Activated CD4-positive, alpha-beta T cell treated with anti-CD3 and anti-CD28 coated beads, Interleukin-2, amount 10 ng/mL, durations not matched to agents 7 days and 5 days (primary cell): ENCODE measurements around the gene CCDC158. TPM values are rescaled to one million over a fixed set of nuclear protein-coding genes. Genes with fewer than 3 reads are reported as not detected.

Experiments
- CTCF ChIA-PET: fragments of 350-600 bp; sonication (Branson Sonifier 250); formaldehyde crosslinking; loops from one replicate; lab custom pipeline; 2021; ENCODE audit warnings: antibody characterized with exemption; lab: Charles Lee
- POLR2A ChIA-PET: fragments of 350-600 bp; sonication (Branson Sonifier 250); formaldehyde crosslinking; loops from one replicate; lab custom pipeline; 2021; ENCODE audit warnings: antibody characterized with exemption; lab: Charles Lee
- DNase-seq: peaks from one replicate; pipeline ENCODE4 v3.0.0-alpha.2; 2020
- H3K27ac Mint-ChIP-seq: one replicate; pipeline ENCODE4 v1.8.0; 2021; ENCODE audit warnings: mild to moderate bottlenecking, moderate library complexity, mixed read lengths
- H3K27me3 Mint-ChIP-seq: one replicate; pipeline ENCODE4 v1.8.0; 2021; ENCODE audit warnings: mixed read lengths
- H3K36me3 Mint-ChIP-seq: one replicate; pipeline ENCODE4 v1.8.0; 2021; ENCODE audit warnings: low read depth, mixed read lengths
- H3K4me1 Mint-ChIP-seq: one replicate; pipeline ENCODE4 v1.8.0; 2021; ENCODE audit warnings: mixed read lengths
- H3K4me3 Mint-ChIP-seq: one replicate; pipeline ENCODE4 v1.8.0; 2021; ENCODE audit warnings: mild to moderate bottlenecking, moderate library complexity, mixed read lengths
- H3K9me3 Mint-ChIP-seq: one replicate; pipeline ENCODE4 v1.8.0; 2021; ENCODE audit warnings: mixed read lengths
- total RNA-seq, 2 experiments: library from RNA; stranded (reverse); gene quantifications; one replicate each; pipeline ENCODE4 v1.2.3, GENCODE V29; 2021

Gene CCDC158
- total RNA-seq, 2 experiments from 2014 or later: not detected

DNA sequence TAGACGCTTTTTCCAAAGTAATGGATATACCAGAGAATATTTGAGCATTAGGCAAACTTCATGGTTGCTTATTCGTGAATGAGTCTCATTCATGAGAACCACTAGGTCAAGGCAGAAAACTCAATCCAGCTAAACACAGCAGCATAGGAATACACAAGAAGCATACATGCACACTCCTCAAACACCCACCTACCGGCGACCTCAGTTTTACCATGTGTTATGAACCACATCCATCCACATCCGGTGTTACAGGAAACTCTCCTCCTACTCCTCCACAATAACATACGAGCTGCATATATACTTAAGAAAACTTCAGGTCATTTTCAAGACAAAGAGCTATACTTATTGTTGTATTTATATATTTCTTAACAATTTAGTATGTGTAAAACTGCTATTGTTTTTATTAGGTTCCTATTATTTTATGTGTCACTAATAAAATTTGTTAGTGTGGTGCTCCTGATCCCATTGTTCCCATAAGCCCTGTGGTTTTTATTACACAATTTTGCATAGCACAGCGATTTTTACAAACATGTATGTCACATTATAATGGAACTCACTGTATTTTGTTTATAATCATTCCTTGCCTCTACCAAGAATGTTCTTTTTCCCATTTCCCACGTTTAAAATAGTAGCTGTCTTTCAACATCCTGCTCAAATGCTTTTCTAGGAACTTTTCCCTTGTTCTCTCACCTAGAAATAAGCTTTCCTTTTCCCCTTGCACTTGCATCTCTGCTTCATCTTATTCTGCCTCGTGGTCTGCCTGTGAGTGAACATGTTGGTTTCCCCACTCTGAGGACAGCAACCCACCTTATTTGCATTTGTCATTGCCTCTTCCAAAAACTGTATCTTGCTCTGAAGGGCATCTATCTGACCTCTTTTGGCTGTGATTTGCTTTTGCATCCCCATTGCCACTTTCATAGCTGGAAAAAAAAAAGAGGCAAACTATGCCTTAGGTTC is 66.1 kb downstream of the CCDC158 start:
- peaks cover 25% of the 10 kb centered on the region for H3K9me3 Mint-ChIP-seq
- peaks cover 10% of the 10 kb centered on the region for H3K27me3 Mint-ChIP-seq
- POLR2A ChIA-PET: no interaction called here
- DNase-seq: peak; percentile 35
- CTCF ChIA-PET: interaction anchor here (0.6 to 1.1 kb wide), 4 partner anchors 39 to 104 kb away, joined by 3 read pairs; no protein-coding TSS in a partner anchor
- H3K36me3 Mint-ChIP-seq: no peaks in the 10 kb centered on the region
- H3K27ac Mint-ChIP-seq: no peak overlapping the region
- peaks cover 11% of the 10 kb centered on the region for H3K4me1 Mint-ChIP-seq
- no peak overlapping the region for H3K4me3 Mint-ChIP-seq

DNA sequence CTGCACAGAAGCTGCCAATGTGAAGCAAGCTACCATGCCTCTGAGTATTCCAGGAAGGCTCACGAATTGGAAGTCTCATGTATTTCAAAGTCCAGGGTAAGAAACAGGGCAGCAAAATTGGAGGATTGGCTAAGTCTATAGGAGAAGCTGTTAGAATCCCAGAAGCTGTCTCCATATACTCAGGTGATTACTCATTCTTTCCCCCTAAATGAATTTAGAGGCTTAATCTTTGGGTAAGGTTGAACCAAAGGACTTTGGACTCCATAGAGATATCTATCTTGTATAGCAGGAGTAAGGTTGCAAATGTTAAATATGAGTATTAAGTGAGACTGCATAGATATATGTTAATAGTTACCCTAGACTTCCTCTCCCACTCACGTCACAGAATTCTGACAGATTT is 78.1 kb downstream of the CCDC158 start:
- H3K9me3 Mint-ChIP-seq: peaks cover 4% of the 10 kb centered on the region
- H3K27ac Mint-ChIP-seq: no peak overlapping the region
- no peaks in the 10 kb centered on the region for H3K36me3 Mint-ChIP-seq
- no peak for DNase-seq
- POLR2A ChIA-PET: interaction anchor here (0.8 kb wide), 1 partner anchor 8 kb away, joined by 3 read pairs; no protein-coding TSS in a partner anchor
- no peak overlapping the region for H3K4me3 Mint-ChIP-seq
- no peaks in the 10 kb centered on the region for H3K4me1 Mint-ChIP-seq
- CTCF ChIA-PET: interaction anchor here (1.6 kb wide), 1 partner anchor 125 kb away, joined by 3 read pairs; no protein-coding TSS in a partner anchor
- H3K27me3 Mint-ChIP-seq: no peaks in the 10 kb centered on the region

DNA sequence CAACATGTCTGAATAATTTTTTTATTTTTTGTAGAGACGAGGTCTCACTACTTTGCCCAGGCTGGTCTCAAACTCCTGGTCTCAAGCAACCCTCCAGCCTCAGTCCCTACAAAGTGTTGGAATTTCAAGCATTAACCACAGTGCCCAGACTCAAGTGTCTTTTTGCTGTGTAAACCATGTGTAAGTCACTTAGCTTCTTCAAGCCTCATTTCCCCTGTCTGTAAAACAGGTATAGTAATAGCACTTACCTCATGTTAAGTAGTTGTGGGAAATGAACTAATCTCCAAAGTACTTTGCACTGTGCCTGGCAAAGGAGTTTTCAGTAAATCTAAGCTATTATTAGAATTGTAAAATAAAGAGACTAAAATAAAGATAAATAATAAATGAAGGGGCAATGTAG is 78.8 kb downstream of the CCDC158 start:
- Mint-ChIP-seq H3K27me3 (no peaks in the 10 kb centered on the region), H3K27ac (no peak overlapping the region), H3K36me3 (no peaks in the 10 kb centered on the region), H3K4me1 (no peaks in the 10 kb centered on the region), H3K9me3 (no peaks in the 10 kb centered on the region), H3K4me3 (no peak overlapping the region)
- no peak for DNase-seq
- ChIA-PET CTCF (no interaction called here), POLR2A (no interaction called here)

DNA sequence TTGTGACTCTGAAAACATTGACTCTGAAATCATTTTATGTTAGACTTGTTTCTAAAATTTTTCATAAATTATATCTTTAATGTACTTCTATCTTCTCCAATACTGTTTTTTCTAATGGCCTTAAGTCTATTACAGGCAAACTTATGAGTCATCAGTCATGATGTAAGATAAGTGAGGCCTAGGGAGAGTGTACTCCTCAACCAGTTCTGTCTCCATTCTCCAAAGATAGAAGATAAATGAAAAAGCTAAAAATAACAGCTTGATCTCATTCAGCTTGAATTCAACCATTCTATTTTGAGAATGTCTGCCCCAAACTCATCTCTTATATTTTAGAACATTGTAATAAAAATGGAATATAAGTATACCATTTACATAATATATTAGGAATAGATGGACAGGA is 79.9 kb downstream of the CCDC158 start:
- ChIA-PET CTCF (no interaction called here), POLR2A (no interaction called here)
- Mint-ChIP-seq H3K9me3 (no peaks in the 10 kb centered on the region), H3K27ac (no peak overlapping the region), H3K4me1 (no peaks in the 10 kb centered on the region), H3K36me3 (no peaks in the 10 kb centered on the region), H3K27me3 (peaks cover 2% of the 10 kb centered on the region), H3K4me3 (no peak overlapping the region)
- no peak for DNase-seq

GRCh38 chr4:76339364-76339763 is 81.6 kb downstream of the CCDC158 start:
- Mint-ChIP-seq H3K27ac (no peak overlapping the region), H3K9me3 (no peaks in the 10 kb centered on the region), H3K36me3 (no peaks in the 10 kb centered on the region), H3K4me1 (no peaks in the 10 kb centered on the region), H3K4me3 (no peak overlapping the region), H3K27me3 (peaks cover 4% of the 10 kb centered on the region)
- POLR2A ChIA-PET: no interaction called here
- no peak for DNase-seq
- CTCF ChIA-PET: no interaction called here

DNA sequence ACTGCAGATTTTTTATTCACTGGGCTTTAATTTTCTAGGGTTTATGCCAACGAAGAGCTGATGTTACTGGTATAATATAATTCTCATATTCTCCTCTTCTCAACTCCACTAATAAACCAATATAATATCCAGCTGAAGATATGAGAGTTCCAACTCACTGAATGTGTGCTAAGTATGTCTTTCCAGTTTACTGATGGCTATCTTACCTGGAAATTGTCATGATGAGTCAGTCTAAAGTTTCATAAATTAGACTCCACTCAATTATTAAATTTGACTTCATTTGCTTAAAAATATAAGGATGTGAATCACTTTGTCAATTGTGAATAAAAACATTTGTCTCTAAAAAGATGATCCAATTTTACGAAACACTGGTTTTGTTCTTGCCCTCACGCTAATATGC is 86.1 kb downstream of the CCDC158 start:
- no peak for DNase-seq
- no peaks in the 10 kb centered on the region for H3K9me3 Mint-ChIP-seq
- no peak overlapping the region for H3K27ac Mint-ChIP-seq
- H3K4me1 Mint-ChIP-seq: no peaks in the 10 kb centered on the region
- peaks cover 11% of the 10 kb centered on the region for H3K27me3 Mint-ChIP-seq
- ChIA-PET POLR2A (interaction anchor here (1.0 kb wide), 1 partner anchor 8 kb away, joined by 3 read pairs; no protein-coding TSS in a partner anchor), CTCF (no interaction called here)
- no peaks in the 10 kb centered on the region for H3K36me3 Mint-ChIP-seq
- no peak overlapping the region for H3K4me3 Mint-ChIP-seq

DNA sequence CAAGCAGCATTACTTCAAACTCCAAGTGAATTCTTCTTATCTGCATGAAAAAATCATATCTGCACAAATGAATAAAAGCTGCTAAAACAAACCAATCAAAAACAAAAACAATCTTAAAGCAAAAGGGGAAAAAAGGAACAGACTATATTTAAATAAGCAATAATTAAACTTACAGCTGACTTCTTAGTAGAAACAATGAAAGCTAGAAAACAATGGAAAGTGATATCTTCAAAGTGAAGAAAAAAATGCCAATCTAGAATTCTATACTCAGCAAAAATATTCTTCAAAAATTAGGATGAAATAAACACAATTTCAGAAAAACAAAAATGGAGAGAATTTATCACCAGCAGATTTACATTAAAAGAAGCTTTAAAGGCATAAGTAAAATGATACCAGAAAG is 94.4 kb downstream of the CCDC158 start:
- Mint-ChIP-seq H3K36me3 (peaks cover 4% of the 10 kb centered on the region), H3K4me1 (no peaks in the 10 kb centered on the region), H3K27ac (no peak overlapping the region), H3K4me3 (no peak overlapping the region), H3K27me3 (peaks cover 10% of the 10 kb centered on the region), H3K9me3 (peaks cover 23% of the 10 kb centered on the region)
- DNase-seq: no peak
- ChIA-PET CTCF (interaction anchor here (1.3 to 2.3 kb wide), 2 partner anchors 11 to 20 kb away, joined by 3 to 9 read pairs; partner anchors contain the start of gene STBD1), POLR2A (no interaction called here)

- peaks cover 18% of the 10 kb centered on the region for H3K27me3 Mint-ChIP-seq
- no peaks in the 10 kb centered on the region for H3K4me1 Mint-ChIP-seq
- DNase-seq: no peak
- no peak overlapping the region for H3K27ac Mint-ChIP-seq
- CTCF ChIA-PET: interaction anchor here (1.1 to 1.3 kb wide), 3 partner anchors 13 to 33 kb away, joined by 3 to 4 read pairs (median 3); partner anchors contain the start of gene STBD1
- H3K4me3 Mint-ChIP-seq: no peak overlapping the region
- POLR2A ChIA-PET: no interaction called here
- peaks cover 28% of the 10 kb centered on the region for H3K9me3 Mint-ChIP-seq
- H3K36me3 Mint-ChIP-seq: peaks cover 4% of the 10 kb centered on the region
Observed at GRCh38 chr4:76325072-76325471, 95.9 kb downstream of the CCDC158 start.

GRCh38 chr4:76322236-76322635 is 98.7 kb downstream of the CCDC158 start:
- no peak overlapping the region for H3K27ac Mint-ChIP-seq
- no peak overlapping the region for H3K4me3 Mint-ChIP-seq
- H3K36me3 Mint-ChIP-seq: peaks cover 6% of the 10 kb centered on the region
- H3K27me3 Mint-ChIP-seq: peaks cover 31% of the 10 kb centered on the region
- H3K4me1 Mint-ChIP-seq: no peaks in the 10 kb centered on the region
- CTCF ChIA-PET: no interaction called here
- POLR2A ChIA-PET: no interaction called here
- peaks cover 26% of the 10 kb centered on the region for H3K9me3 Mint-ChIP-seq
- no peak for DNase-seq

GRCh38 chr4:76316131-76316530 is 104.8 kb downstream of the CCDC158 start:
- POLR2A ChIA-PET: no interaction called here
- CTCF ChIA-PET: interaction anchor here (1.3 kb wide), 2 partner anchors 9 to 10 kb away, joined by 3 read pairs; no protein-coding TSS in a partner anchor
- DNase-seq: no peak
- H3K4me3 Mint-ChIP-seq: no peak overlapping the region
- H3K4me1 Mint-ChIP-seq: no peaks in the 10 kb centered on the region
- H3K27me3 Mint-ChIP-seq: peaks cover 41% of the 10 kb centered on the region
- peaks cover 2% of the 10 kb centered on the region for H3K36me3 Mint-ChIP-seq
- peaks cover 25% of the 10 kb centered on the region for H3K9me3 Mint-ChIP-seq
- no peak overlapping the region for H3K27ac Mint-ChIP-seq

DNA sequence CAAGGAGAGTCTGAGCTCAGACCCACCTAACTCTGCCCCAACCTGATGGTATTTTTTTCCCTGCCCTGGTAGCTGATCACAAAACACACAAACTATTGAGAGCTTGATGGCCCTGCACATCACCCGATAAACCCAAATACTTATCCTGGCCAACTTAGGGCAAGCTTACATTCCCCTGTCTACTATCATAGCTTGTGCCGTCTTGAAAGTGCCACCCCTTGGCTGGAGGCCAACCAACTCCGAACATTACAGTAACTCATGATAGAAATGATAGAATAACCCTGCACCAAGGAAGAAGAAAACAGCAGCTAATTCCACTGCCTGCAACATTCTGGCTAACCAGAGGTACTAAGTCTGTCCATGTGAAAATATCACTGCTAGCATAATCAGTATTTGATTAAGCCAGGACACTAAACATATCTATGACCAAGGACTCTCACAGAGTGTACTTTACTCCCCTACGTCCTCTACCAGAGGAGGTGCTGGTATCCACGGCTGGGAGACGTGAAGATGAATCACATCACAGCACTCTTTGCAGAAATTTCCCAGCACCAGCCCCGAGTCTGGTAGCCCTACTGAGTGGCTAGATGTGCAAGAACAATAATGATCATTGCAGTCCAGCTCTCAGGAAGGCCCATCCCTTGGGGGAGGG is 105.5 kb downstream of the CCDC158 start:
- Mint-ChIP-seq H3K27ac (no peak overlapping the region), H3K4me3 (no peak overlapping the region), H3K9me3 (peaks cover 23% of the 10 kb centered on the region), H3K4me1 (no peaks in the 10 kb centered on the region), H3K36me3 (peaks cover 2% of the 10 kb centered on the region), H3K27me3 (peaks cover 40% of the 10 kb centered on the region)
- no peak for DNase-seq
- POLR2A ChIA-PET: no interaction called here
- CTCF ChIA-PET: interaction anchor here (0.5 to 1.3 kb wide), 2 partner anchors 8 to 40 kb away, joined by 3 read pairs; no protein-coding TSS in a partner anchor

GRCh38 chr4:76313547-76313946 is 107.4 kb downstream of the CCDC158 start:
- CTCF ChIA-PET: no interaction called here
- POLR2A ChIA-PET: no interaction called here

More at GRCh38 chr4:76313547-76313946, 107.4 kb downstream of the CCDC158 start:
- Mint-ChIP-seq H3K36me3 (peaks cover 2% of the 10 kb centered on the region), H3K27me3 (peaks cover 44% of the 10 kb centered on the region), H3K27ac (no peak overlapping the region), H3K4me1 (no peaks in the 10 kb centered on the region), H3K4me3 (no peak overlapping the region), H3K9me3 (peaks cover 16% of the 10 kb centered on the region)
- no peak for DNase-seq
